Measurements from ENCODE around the gene ATP6AP1.
A peak's percentile ranks its signal among the peaks of the same experiment; 100 is the strongest.

ATP6AP1 gene

GRCh38 chrX:154458116-154458953 lies 29.9 kb downstream of the ATP6AP1 start, which contains the start of gene PLXNA3:
TSS of gene PLXNA3 (plus strand) at chrX:154458281. CDS start at chrX:154460184, 1,903 bp downstream.
- DNase-seq (ENCODE audit: low read depth) = no peak
- no peak for TF ChIP-seq CTCF (IDR thresholded peaks at IDR 0.05; ENCODE audit: low read depth, low read length, missing control alignments)
- H3K4me3 ChIP-seq (ENCODE audit: low read depth, low read length) = peak within 1 kb of the TSS; percentile 75

- H3K4me3 ChIP-seq (ENCODE audit: low read depth, low read length) = peak overlapping the region; percentile 75
- no peak for DNase-seq (ENCODE audit: low read depth)
- no peak for TF ChIP-seq CTCF (IDR thresholded peaks at IDR 0.05; ENCODE audit: low read depth, low read length, missing control alignments)
These were observed 30.7 kb downstream of the ATP6AP1 start for GRCh38 chrX:154458954-154459778.

GRCh38 chrX:154459832-154460231 lies 31.4 kb downstream of the ATP6AP1 start:
- DNase-seq (ENCODE audit: low read depth) = no peak
- H3K4me3 ChIP-seq (ENCODE audit: low read depth, low read length) = peak overlapping the region; percentile 75
- no peak for TF ChIP-seq CTCF (IDR thresholded peaks at IDR 0.05; ENCODE audit: low read depth, low read length, missing control alignments)

- DNase-seq (ENCODE audit: low read depth) = no peak
- no peak overlapping the region for H3K4me3 ChIP-seq (ENCODE audit: low read depth, low read length)
- TF ChIP-seq CTCF (IDR thresholded peaks at IDR 0.05; ENCODE audit: low read depth, low read length, missing control alignments) = no peak
These were observed 31.8 kb downstream of the ATP6AP1 start for GRCh38 chrX:154460326-154460725.

- no peak overlapping the region for H3K4me3 ChIP-seq (ENCODE audit: low read depth, low read length)
- TF ChIP-seq CTCF (IDR thresholded peaks at IDR 0.05; ENCODE audit: low read depth, low read length, missing control alignments) = no peak
- no peak for DNase-seq (ENCODE audit: low read depth)
These were observed 33.9 kb downstream of the ATP6AP1 start for GRCh38 chrX:154462396-154462795.

- no peak for TF ChIP-seq CTCF (IDR thresholded peaks at IDR 0.05; ENCODE audit: low read depth, low read length, missing control alignments)
- DNase-seq (ENCODE audit: low read depth) = no peak
- no peak overlapping the region for H3K4me3 ChIP-seq (ENCODE audit: low read depth, low read length)
These were observed 35.2 kb downstream of the ATP6AP1 start for GRCh38 chrX:154463611-154464220.
